GM23338 (cell line): Measurements from ENCODE around the gene DAO. TPM values are rescaled to one million over a fixed set of nuclear protein-coding genes. Genes with fewer than 3 reads are reported as not detected.

Experiments
- ATAC-seq: fragments of 200-7000 bp; cut with Tn5 transposase; 3 replicates; pipeline ENCODE4 v1.9.1; 2020
- DNase-seq: peaks from one replicate; pipeline ENCODE4 v3.0.0-alpha.2; 2015; ENCODE audit warnings: low spot score
- H2AFZ ChIP-seq: fragments of 200-600 bp; sonication (generic); 2 replicates; pipeline ENCODE4 v1.8.0; 2016; ENCODE audit warnings: antibody characterized with exemption, mild to moderate bottlenecking, moderate library complexity
- H3F3A ChIP-seq: fragments of 200-600 bp; sonication (generic); replicated peaks from 2 replicates; pipeline ENCODE4 v1.8.0; 2017; ENCODE audit warnings: antibody characterized with exemption, mixed run types, low read depth
- H3K27ac ChIP-seq: fragments of 200-600 bp; sonication (generic); 2 replicates; pipeline ENCODE4 v1.6.1; 2016; ENCODE audit warnings: low read depth
- H3K27me3 ChIP-seq: fragments of 200-600 bp; sonication (generic); 2 replicates; pipeline ENCODE4 v1.8.0; 2016; ENCODE audit warnings: mild to moderate bottlenecking, mixed run types, moderate library complexity; ENCODE audit not compliant: insufficient read depth
- H3K36me3 ChIP-seq: fragments of 200-600 bp; sonication (generic); 2 replicates; pipeline ENCODE4 v1.8.0; 2016; ENCODE audit warnings: mild to moderate bottlenecking; ENCODE audit not compliant: insufficient read depth
- H3K4me1 ChIP-seq: fragments of 200-600 bp; sonication (generic); 2 replicates; pipeline ENCODE4 v1.8.0; 2016; ENCODE audit warnings: mild to moderate bottlenecking, moderate library complexity; ENCODE audit not compliant: insufficient read depth
- H3K4me2 ChIP-seq: fragments of 200-600 bp; sonication (generic); 2 replicates; pipeline ENCODE4 v1.7.1; 2017; ENCODE audit warnings: mixed run types
- H3K4me3 ChIP-seq: fragments of 200-600 bp; sonication (generic); 2 replicates; pipeline ENCODE4 v1.6.1; 2016; ENCODE audit warnings: mixed run types
- H3K79me2 ChIP-seq: fragments of 200-600 bp; sonication (generic); replicated peaks from 2 replicates; pipeline ENCODE4 v1.8.0; 2017; ENCODE audit warnings: mild to moderate bottlenecking; ENCODE audit not compliant: insufficient read depth
- H3K9me2 ChIP-seq: fragments of 200-600 bp; sonication (generic); 2 replicates; pipeline ENCODE4 v1.8.0; 2017; ENCODE audit not compliant: insufficient read depth
- H4K20me1 ChIP-seq: fragments of 200-600 bp; sonication (generic); replicated peaks from 2 replicates; pipeline ENCODE4 v1.8.0; 2017; ENCODE audit warnings: mild to moderate bottlenecking; ENCODE audit not compliant: insufficient read depth
- H3K27ac Mint-ChIP-seq: 2 replicates; pipeline ENCODE4 v1.8.0; 2020; ENCODE audit warnings: inconsistent platforms, mild to moderate bottlenecking, moderate library complexity, mixed read lengths
- H3K27me3 Mint-ChIP-seq: 3 replicates; pipeline ENCODE4 v1.8.0; 2022; ENCODE audit warnings: low read depth, mild to moderate bottlenecking, moderate library complexity, mixed read lengths, inconsistent platforms; ENCODE audit not compliant: insufficient read depth, poor library complexity
- H3K36me3 Mint-ChIP-seq: 3 replicates; pipeline ENCODE4 v1.8.0; 2021; ENCODE audit warnings: low read depth, mild to moderate bottlenecking, inconsistent platforms, moderate library complexity, mixed read lengths
- H3K4me1 Mint-ChIP-seq: 3 replicates; pipeline ENCODE4 v1.8.0; 2020; ENCODE audit warnings: mild to moderate bottlenecking, inconsistent platforms, mixed read lengths
- H3K4me3 Mint-ChIP-seq: 3 replicates; pipeline ENCODE4 v1.8.0; 2021; ENCODE audit warnings: moderate library complexity, mild to moderate bottlenecking, inconsistent platforms, mixed read lengths
- H3K9me3 Mint-ChIP-seq: 3 replicates; pipeline ENCODE4 v1.8.0; 2020; ENCODE audit warnings: moderate library complexity, mild to moderate bottlenecking, inconsistent platforms, mixed read lengths
- CREB1 ChIP-seq: fragments of 250-450 bp; sonication (Bioruptor Pico); IDR thresholded peaks from 2 replicates; pipeline ENCODE4 v1.5.0; 2020; ENCODE audit warnings: low read depth, mild to moderate bottlenecking, moderate library complexity
- EZH2 ChIP-seq: fragments of 200-600 bp; sonication (generic); IDR thresholded peaks from one replicate; pipeline ENCODE4 v1.8.0; 2017; ENCODE audit warnings: antibody characterized with exemption, mild to moderate bottlenecking, low read depth; ENCODE audit not compliant: unreplicated experiment
- EZH2phosphoT487 ChIP-seq: fragments of 200-600 bp; sonication (generic); IDR thresholded peaks from one replicate; pipeline ENCODE4 v1.8.1; 2018; ENCODE audit warnings: antibody characterized with exemption; ENCODE audit not compliant: unreplicated experiment
- JUNB ChIP-seq: IDR thresholded peaks from one replicate; pipeline ENCODE4 v1.6.1; 2016; ENCODE audit warnings: antibody characterized with exemption; ENCODE audit not compliant: unreplicated experiment
- NANOG ChIP-seq: IDR thresholded peaks from 2 replicates; pipeline ENCODE4 v1.6.1; 2016; ENCODE audit warnings: antibody characterized with exemption, borderline replicate concordance
- POLR2AphosphoS5 ChIP-seq: IDR thresholded peaks from 2 replicates; pipeline ENCODE4 v1.6.1; 2016; ENCODE audit warnings: antibody characterized with exemption, low read depth
- STAT1 ChIP-seq: IDR thresholded peaks from one replicate; pipeline ENCODE4 v1.6.1; 2016; ENCODE audit warnings: antibody characterized with exemption; ENCODE audit not compliant: unreplicated experiment
- ZNF114 ChIP-seq: fragments of 250-450 bp; sonication (Bioruptor Pico); IDR thresholded peaks from 2 replicates; pipeline ENCODE4 v1.5.0; 2020; ENCODE audit warnings: mild to moderate bottlenecking, moderate library complexity
- ZNF331 ChIP-seq: fragments of 250-450 bp; sonication (Bioruptor Pico); IDR thresholded peaks from 2 replicates; pipeline ENCODE4 v1.5.0; 2020; ENCODE audit warnings: low read depth, mild to moderate bottlenecking, moderate library complexity
- polyA plus RNA-seq: library from polyadenylated mRNA; unstranded; fragments of >200 nt; fragmentation: Nextera tagmentation; extraction: Ambion mirVana; gene quantifications from 2 replicates; pipeline ENCODE4 v1.2.1, GENCODE V29; 2016
- total RNA-seq: library from RNA; depleted of rRNA; stranded (reverse); fragments of >200 nt; shearing (Covaris generic); gene quantifications from 2 replicates; pipeline ENCODE4 v1.2.3, GENCODE V29; 2014
- TF ChIP-seq, protein P1 (sequence below): fragments of 250-450 bp; sonication (Bioruptor Pico); IDR thresholded peaks from 2 replicates; pipeline ENCODE4 v1.5.0; 2020; ENCODE audit warnings: mild to moderate bottlenecking, moderate library complexity
- TF ChIP-seq, protein P2 (sequence below): IDR thresholded peaks from 2 replicates; pipeline ENCODE4 v1.6.1; 2016; ENCODE audit warnings: antibody characterized with exemption
- TF ChIP-seq, protein P3 (sequence below), 2 experiments: fragments of 200-600 bp in 1 of 2; sonication (generic) in 1 of 2; conservative IDR thresholded peaks; 2 replicates each; pipeline versions ENCODE4 v1.5.1 to v1.6.1; 2016 to 2017; ENCODE audit warnings: antibody characterized with exemption in 2 of 2, low read depth in 2 of 2, mild to moderate bottlenecking in 2 of 2, moderate library complexity in 1 of 2
- TF ChIP-seq, protein P4 (sequence below): IDR thresholded peaks from one replicate; pipeline ENCODE4 v1.6.1; 2018; ENCODE audit warnings: antibody characterized with exemption; ENCODE audit not compliant: unreplicated experiment

DAO gene
- total and polyA plus RNA-seq, 2 experiments from 2014 or later: not detected

DNA sequence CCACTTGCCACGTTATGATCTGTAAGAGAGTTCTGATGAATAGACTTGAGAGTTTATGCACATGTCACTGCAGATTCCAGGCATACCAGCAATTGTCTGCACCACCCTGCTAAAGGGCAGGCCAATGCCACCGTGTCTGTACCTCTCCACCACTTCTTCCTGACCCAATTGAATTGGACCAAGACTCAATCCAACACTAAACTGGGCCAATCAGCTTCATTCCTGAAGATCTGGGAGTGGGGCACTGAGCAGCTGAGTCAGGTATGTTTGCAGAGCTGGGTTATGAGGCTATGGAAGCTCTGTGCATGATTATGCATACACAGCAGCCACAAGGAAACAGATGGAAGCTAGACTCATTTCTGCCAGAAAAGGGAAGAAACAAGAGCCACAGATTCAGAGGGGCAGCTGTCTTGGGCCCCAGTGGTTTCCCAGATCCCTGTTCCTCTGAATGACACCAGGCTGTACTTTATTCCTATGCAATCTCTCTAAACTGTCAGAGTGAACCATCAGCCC is 28.0 kb downstream of the DAO start:
- no peaks in the 10 kb centered on the region for H3K79me2 ChIP-seq
- Mint-ChIP-seq H3K27me3 (peaks cover 6% of the 10 kb centered on the region), H3K4me1 (peaks cover 6% of the 10 kb centered on the region; the same call in 1 of the 3 replicates), H3K4me3 (no peak overlapping the region), H3K36me3 (no peaks in the 10 kb centered on the region), H3K9me3 (no peaks in the 10 kb centered on the region), H3K27ac (no peak overlapping the region)
- no peaks in the 10 kb centered on the region for H3F3A ChIP-seq
- H2AFZ ChIP-seq: peak overlapping the region; percentile 90
- H3K9me2 ChIP-seq: peaks cover 5% of the 10 kb centered on the region; the same call in 1 of the 2 replicates
- H3K4me2 ChIP-seq: no peak overlapping the region
- no peaks in the 10 kb centered on the region for H3K4me1 ChIP-seq
- no peaks in the 10 kb centered on the region for H3K36me3 ChIP-seq
- ATAC-seq (peak; percentile 50), DNase-seq (peak; percentile 33)
- no peak overlapping the region for H3K27ac ChIP-seq
- H3K27me3 ChIP-seq: no peaks in the 10 kb centered on the region
- no peak overlapping the region for H3K4me3 ChIP-seq
- no peak for TF ChIP-seq JUNB
- TF ChIP-seq, protein P1, sequence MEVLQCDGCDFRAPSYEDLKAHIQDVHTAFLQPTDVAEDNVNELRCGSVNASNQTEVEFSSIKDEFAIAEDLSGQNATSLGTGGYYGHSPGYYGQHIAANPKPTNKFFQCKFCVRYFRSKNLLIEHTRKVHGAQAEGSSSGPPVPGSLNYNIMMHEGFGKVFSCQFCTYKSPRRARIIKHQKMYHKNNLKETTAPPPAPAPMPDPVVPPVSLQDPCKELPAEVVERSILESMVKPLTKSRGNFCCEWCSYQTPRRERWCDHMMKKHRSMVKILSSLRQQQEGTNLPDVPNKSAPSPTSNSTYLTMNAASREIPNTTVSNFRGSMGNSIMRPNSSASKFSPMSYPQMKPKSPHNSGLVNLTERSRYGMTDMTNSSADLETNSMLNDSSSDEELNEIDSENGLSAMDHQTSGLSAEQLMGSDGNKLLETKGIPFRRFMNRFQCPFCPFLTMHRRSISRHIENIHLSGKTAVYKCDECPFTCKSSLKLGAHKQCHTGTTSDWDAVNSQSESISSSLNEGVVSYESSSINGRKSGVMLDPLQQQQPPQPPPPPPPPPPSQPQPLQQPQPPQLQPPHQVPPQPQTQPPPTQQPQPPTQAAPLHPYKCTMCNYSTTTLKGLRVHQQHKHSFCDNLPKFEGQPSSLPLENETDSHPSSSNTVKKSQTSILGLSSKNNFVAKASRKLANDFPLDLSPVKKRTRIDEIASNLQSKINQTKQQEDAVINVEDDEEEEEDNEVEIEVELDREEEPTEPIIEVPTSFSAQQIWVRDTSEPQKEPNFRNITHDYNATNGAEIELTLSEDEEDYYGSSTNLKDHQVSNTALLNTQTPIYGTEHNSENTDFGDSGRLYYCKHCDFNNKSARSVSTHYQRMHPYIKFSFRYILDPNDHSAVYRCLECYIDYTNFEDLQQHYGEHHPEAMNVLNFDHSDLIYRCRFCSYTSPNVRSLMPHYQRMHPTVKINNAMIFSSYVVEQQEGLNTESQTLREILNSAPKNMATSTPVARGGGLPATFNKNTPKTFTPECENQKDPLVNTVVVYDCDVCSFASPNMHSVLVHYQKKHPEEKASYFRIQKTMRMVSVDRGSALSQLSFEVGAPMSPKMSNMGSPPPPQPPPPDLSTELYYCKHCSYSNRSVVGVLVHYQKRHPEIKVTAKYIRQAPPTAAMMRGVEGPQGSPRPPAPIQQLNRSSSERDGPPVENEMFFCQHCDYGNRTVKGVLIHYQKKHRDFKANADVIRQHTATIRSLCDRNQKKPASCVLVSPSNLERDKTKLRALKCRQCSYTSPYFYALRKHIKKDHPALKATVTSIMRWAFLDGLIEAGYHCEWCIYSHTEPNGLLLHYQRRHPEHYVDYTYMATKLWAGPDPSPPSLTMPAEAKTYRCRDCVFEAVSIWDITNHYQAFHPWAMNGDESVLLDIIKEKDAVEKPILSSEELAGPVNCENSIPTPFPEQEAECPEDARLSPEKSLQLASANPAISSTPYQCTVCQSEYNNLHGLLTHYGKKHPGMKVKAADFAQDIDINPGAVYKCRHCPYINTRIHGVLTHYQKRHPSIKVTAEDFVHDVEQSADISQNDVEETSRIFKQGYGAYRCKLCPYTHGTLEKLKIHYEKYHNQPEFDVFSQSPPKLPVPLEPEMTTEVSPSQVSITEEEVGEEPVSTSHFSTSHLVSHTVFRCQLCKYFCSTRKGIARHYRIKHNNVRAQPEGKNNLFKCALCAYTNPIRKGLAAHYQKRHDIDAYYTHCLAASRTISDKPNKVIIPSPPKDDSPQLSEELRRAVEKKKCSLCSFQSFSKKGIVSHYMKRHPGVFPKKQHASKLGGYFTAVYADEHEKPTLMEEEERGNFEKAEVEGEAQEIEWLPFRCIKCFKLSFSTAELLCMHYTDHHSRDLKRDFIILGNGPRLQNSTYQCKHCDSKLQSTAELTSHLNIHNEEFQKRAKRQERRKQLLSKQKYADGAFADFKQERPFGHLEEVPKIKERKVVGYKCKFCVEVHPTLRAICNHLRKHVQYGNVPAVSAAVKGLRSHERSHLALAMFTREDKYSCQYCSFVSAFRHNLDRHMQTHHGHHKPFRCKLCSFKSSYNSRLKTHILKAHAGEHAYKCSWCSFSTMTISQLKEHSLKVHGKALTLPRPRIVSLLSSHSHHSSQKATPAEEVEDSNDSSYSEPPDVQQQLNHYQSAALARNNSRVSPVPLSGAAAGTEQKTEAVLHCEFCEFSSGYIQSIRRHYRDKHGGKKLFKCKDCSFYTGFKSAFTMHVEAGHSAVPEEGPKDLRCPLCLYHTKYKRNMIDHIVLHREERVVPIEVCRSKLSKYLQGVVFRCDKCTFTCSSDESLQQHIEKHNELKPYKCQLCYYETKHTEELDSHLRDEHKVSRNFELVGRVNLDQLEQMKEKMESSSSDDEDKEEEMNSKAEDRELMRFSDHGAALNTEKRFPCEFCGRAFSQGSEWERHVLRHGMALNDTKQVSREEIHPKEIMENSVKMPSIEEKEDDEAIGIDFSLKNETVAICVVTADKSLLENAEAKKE (CRISPR knock-in tag): no peak
- TF ChIP-seq, protein P2, sequence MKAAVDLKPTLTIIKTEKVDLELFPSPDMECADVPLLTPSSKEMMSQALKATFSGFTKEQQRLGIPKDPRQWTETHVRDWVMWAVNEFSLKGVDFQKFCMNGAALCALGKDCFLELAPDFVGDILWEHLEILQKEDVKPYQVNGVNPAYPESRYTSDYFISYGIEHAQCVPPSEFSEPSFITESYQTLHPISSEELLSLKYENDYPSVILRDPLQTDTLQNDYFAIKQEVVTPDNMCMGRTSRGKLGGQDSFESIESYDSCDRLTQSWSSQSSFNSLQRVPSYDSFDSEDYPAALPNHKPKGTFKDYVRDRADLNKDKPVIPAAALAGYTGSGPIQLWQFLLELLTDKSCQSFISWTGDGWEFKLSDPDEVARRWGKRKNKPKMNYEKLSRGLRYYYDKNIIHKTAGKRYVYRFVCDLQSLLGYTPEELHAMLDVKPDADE: no peak
- TF ChIP-seq NANOG: no peak
- TF ChIP-seq, protein P3, sequence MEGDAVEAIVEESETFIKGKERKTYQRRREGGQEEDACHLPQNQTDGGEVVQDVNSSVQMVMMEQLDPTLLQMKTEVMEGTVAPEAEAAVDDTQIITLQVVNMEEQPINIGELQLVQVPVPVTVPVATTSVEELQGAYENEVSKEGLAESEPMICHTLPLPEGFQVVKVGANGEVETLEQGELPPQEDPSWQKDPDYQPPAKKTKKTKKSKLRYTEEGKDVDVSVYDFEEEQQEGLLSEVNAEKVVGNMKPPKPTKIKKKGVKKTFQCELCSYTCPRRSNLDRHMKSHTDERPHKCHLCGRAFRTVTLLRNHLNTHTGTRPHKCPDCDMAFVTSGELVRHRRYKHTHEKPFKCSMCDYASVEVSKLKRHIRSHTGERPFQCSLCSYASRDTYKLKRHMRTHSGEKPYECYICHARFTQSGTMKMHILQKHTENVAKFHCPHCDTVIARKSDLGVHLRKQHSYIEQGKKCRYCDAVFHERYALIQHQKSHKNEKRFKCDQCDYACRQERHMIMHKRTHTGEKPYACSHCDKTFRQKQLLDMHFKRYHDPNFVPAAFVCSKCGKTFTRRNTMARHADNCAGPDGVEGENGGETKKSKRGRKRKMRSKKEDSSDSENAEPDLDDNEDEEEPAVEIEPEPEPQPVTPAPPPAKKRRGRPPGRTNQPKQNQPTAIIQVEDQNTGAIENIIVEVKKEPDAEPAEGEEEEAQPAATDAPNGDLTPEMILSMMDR (conservative IDR thresholded peaks at IDR 0.05; ENCODE audit: low read depth in 2 of 2): no peak
- TF ChIP-seq ZNF114 (CRISPR knock-in tag): no peak
- TF ChIP-seq, protein P4, sequence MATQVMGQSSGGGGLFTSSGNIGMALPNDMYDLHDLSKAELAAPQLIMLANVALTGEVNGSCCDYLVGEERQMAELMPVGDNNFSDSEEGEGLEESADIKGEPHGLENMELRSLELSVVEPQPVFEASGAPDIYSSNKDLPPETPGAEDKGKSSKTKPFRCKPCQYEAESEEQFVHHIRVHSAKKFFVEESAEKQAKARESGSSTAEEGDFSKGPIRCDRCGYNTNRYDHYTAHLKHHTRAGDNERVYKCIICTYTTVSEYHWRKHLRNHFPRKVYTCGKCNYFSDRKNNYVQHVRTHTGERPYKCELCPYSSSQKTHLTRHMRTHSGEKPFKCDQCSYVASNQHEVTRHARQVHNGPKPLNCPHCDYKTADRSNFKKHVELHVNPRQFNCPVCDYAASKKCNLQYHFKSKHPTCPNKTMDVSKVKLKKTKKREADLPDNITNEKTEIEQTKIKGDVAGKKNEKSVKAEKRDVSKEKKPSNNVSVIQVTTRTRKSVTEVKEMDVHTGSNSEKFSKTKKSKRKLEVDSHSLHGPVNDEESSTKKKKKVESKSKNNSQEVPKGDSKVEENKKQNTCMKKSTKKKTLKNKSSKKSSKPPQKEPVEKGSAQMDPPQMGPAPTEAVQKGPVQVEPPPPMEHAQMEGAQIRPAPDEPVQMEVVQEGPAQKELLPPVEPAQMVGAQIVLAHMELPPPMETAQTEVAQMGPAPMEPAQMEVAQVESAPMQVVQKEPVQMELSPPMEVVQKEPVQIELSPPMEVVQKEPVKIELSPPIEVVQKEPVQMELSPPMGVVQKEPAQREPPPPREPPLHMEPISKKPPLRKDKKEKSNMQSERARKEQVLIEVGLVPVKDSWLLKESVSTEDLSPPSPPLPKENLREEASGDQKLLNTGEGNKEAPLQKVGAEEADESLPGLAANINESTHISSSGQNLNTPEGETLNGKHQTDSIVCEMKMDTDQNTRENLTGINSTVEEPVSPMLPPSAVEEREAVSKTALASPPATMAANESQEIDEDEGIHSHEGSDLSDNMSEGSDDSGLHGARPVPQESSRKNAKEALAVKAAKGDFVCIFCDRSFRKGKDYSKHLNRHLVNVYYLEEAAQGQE: no peak
- TF ChIP-seq EZH2phosphoT487: no peak
- TF ChIP-seq EZH2: no peak
- TF ChIP-seq ZNF331: no peak
- TF ChIP-seq POLR2AphosphoS5: no peak
- no peak for TF ChIP-seq CREB1
- TF ChIP-seq STAT1: no peak
- H4K20me1 ChIP-seq: no peaks in the 10 kb centered on the region
